ENCODE data around the gene CD200R1. TPM values are rescaled to one million over a fixed set of nuclear protein-coding genes. Genes with fewer than 3 reads are reported as not detected.

The CD200R1 gene
- total and polyA plus RNA-seq, 2 of the 13 experiments (the other 11 are each of a cell fraction or from before 2014, with no cell fraction given): 0.04 TPM; not detected in 1

DNA sequence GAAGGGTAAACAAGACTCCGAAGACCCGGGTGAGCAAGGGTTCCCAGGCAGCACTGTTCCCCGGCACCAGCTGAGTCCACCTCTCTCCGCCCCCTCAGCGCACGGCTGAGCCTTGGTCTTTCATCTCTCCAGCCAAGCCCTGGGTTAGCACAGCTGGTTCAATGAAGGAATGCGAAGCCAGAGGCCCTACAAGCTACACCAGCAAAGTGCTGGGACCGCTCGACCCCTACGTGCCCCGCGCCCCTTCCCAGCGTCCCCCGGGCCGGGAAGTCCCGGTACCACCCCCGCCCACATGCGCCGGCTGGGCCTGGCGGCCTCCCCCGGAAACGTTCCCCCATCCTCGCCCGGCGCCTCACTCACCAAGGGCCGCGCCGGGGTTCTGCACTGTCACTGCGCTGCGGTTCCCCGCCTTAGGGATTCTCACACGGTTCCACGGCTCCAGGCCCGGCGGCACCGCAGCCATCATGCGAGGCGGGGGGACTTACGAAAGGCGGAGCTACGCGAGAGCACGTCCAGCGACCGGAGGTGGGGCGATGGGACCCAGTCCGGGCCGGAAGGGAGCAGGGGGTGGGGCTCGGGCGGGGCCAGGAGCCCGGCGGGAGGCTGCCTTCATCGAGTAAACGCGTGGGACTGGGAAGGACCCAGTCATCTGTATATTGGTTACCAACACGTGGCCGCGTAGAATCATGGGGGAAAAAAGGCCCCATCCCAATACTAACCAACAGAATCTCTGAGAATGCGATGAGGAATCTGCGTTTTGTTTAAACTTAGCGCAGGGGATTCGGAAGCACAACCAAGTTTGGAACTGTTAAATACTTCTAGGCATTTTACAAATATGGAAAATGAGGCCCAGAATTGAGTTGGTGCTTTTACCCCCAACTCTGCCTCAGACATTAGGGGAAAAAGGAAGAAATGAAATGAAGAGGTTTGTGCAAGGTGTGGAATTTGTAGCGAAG, 44.6 kb upstream of the CD200R1 start (continued):
- TF ChIP-seq, protein P1, sequence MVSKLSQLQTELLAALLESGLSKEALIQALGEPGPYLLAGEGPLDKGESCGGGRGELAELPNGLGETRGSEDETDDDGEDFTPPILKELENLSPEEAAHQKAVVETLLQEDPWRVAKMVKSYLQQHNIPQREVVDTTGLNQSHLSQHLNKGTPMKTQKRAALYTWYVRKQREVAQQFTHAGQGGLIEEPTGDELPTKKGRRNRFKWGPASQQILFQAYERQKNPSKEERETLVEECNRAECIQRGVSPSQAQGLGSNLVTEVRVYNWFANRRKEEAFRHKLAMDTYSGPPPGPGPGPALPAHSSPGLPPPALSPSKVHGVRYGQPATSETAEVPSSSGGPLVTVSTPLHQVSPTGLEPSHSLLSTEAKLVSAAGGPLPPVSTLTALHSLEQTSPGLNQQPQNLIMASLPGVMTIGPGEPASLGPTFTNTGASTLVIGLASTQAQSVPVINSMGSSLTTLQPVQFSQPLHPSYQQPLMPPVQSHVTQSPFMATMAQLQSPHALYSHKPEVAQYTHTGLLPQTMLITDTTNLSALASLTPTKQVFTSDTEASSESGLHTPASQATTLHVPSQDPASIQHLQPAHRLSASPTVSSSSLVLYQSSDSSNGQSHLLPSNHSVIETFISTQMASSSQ (IDR thresholded peaks at IDR 0.05; ENCODE audit: low read depth): no peak
- TF ChIP-seq, protein P1 (CRISPR knock-in tag; IDR thresholded peaks at IDR 0.05; ENCODE audit: borderline replicate concordance): peak; percentile 48; the same call in 1 of the 2 replicates
- TF ChIP-seq, protein P2, sequence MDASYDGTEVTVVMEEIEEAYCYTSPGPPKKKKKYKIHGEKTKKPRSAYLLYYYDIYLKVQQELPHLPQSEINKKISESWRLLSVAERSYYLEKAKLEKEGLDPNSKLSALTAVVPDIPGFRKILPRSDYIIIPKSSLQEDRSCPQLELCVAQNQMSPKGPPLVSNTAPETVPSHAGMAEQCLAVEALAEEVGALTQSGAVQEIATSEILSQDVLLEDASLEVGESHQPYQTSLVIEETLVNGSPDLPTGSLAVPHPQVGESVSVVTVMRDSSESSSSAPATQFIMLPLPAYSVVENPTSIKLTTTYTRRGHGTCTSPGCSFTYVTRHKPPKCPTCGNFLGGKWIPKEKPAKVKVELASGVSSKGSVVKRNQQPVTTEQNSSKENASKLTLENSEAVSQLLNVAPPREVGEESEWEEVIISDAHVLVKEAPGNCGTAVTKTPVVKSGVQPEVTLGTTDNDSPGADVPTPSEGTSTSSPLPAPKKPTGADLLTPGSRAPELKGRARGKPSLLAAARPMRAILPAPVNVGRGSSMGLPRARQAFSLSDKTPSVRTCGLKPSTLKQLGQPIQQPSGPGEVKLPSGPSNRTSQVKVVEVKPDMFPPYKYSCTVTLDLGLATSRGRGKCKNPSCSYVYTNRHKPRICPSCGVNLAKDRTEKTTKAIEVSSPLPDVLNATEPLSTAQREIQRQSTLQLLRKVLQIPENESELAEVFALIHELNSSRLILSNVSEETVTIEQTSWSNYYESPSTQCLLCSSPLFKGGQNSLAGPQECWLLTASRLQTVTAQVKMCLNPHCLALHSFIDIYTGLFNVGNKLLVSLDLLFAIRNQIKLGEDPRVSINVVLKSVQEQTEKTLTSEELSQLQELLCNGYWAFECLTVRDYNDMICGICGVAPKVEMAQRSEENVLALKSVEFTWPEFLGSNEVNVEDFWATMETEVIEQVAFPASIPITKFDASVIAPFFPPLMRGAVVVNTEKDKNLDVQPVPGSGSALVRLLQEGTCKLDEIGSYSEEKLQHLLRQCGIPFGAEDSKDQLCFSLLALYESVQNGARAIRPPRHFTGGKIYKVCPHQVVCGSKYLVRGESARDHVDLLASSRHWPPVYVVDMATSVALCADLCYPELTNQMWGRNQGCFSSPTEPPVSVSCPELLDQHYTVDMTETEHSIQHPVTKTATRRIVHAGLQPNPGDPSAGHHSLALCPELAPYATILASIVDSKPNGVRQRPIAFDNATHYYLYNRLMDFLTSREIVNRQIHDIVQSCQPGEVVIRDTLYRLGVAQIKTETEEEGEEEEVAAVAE (CRISPR knock-in tag; IDR thresholded peaks at IDR 0.05; ENCODE audit: borderline replicate concordance): no peak; the same call in 1 of the 2 replicates
- TF ChIP-seq ZNF616 (CRISPR knock-in tag; IDR thresholded peaks at IDR 0.05; ENCODE audit: low read depth): no peak
- no peak for TF ChIP-seq ZNF451 (CRISPR knock-in tag; IDR thresholded peaks at IDR 0.05)
- TF ChIP-seq DR1 (CRISPR knock-in tag; IDR thresholded peaks at IDR 0.05): peak; percentile 66
- peak; percentile 47; the same call in 1 of the 2 replicates for TF ChIP-seq TMF1 (CRISPR knock-in tag; IDR thresholded peaks at IDR 0.05; ENCODE audit: low read depth)
- TF ChIP-seq NFE2L2 (IDR thresholded peaks at IDR 0.05; ENCODE audit: low read length): no peak
- TF ChIP-seq, protein P3, sequence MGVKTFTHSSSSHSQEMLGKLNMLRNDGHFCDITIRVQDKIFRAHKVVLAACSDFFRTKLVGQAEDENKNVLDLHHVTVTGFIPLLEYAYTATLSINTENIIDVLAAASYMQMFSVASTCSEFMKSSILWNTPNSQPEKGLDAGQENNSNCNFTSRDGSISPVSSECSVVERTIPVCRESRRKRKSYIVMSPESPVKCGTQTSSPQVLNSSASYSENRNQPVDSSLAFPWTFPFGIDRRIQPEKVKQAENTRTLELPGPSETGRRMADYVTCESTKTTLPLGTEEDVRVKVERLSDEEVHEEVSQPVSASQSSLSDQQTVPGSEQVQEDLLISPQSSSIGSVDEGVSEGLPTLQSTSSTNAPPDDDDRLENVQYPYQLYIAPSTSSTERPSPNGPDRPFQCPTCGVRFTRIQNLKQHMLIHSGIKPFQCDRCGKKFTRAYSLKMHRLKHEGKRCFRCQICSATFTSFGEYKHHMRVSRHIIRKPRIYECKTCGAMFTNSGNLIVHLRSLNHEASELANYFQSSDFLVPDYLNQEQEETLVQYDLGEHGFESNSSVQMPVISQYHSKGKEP (CRISPR knock-in tag; IDR thresholded peaks at IDR 0.05): no peak
- TF ChIP-seq ZNF572 (CRISPR knock-in tag; IDR thresholded peaks at IDR 0.05): no peak
- 0 out of 2 replicates have a peak, but pooled peaks have one; percentile 17 for TF ChIP-seq ZFAT (CRISPR knock-in tag; conservative IDR thresholded peaks at IDR 0.05)
- TF ChIP-seq ZNF121 (CRISPR knock-in tag; IDR thresholded peaks at IDR 0.05): no peak
- peak; percentile 80; the same call in 1 of the 2 replicates for TF ChIP-seq ZNF441 (CRISPR knock-in tag; IDR thresholded peaks at IDR 0.05; ENCODE audit: borderline replicate concordance)
- TF ChIP-seq, protein P4, sequence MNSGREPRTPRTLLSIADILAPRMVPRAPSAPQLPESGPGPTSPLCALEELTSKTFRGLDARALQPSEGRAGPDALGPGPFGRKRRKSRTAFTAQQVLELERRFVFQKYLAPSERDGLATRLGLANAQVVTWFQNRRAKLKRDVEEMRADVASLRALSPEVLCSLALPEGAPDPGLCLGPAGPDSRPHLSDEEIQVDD (CRISPR knock-in tag; IDR thresholded peaks at IDR 0.05; ENCODE audit: borderline replicate concordance): peak; percentile 79; the same call in 1 of the 2 replicates
- TF ChIP-seq AKAP8 (CRISPR knock-in tag; IDR thresholded peaks at IDR 0.05): no peak
- TF ChIP-seq ZNF891 (CRISPR knock-in tag; IDR thresholded peaks at IDR 0.05): 0 out of 2 replicates have a peak, but pooled peaks have one; percentile 55
- peak; percentile 67; the same call in 1 of the 2 replicates for TF ChIP-seq ZNF724P (CRISPR knock-in tag; IDR thresholded peaks at IDR 0.05; ENCODE audit: borderline replicate concordance)
- TF ChIP-seq XRCC5 (optimal IDR thresholded peaks at IDR 0.05; ENCODE audit: low read length): no peak

Measured in HepG2 (cell line).